Measurements from ENCODE around the gene LRRC15.

The LRRC15 gene

DNA sequence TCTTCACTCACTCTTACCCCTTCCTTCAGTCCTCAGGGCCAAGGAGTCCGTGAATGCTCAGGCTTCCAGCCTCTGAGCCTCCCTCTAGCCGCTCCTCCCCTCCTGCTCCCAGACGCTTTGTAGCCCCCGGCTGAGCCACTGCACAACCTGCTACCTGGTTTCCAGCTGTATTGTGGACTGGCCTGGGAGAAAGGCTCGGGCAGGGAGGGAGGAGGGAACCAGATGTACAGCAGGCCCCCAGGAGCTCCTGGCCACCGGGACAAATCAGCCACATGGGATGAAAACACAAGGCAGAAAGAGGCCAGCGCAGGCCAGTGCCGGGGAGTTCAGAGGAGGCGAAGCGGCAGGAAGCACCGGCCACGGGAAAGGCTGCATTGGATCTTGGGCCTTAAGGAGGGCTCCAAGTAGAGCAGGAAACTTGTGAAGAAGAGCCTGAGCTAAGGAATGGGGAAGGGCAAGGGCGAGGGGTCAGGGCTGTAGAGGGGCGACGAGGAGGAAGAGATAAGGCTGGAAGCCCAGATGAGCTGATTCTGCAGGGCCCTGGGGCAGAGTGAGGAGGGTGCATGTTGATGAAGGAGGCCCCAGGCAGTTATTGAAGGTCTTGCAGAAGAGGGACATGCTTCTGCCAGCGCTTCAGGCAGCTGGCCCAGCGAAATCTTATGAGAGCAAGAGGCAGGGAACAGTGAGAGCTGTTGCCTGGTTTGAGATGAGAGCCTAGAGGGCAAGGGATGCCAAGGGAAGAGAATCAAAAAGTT is 32.8 kb downstream of the LRRC15 start:
- Histone ChIP-seq H3K4me3 (ENCODE audit: low read depth, low read length, poor library complexity, severe bottlenecking) (no peak overlapping the region), H3K36me3 (ENCODE audit: insufficient read depth, low read length) (no peaks in the 10 kb centered on the region), H3K9me2 (ENCODE audit: low read depth, low read length) (no peaks in the 10 kb centered on the region), H3K9ac (ENCODE audit: low read length) (no peak overlapping the region), H3K4me2 (ENCODE audit: low read length) (no peak overlapping the region), H3K4me1 (ENCODE audit: insufficient read depth, low read length, severe bottlenecking) (peaks cover 4% of the 10 kb centered on the region), H2AFZ (ENCODE audit: low read length) (no peak overlapping the region), H3F3A (ENCODE audit: insufficient read depth, low read length) (no peaks in the 10 kb centered on the region), H3K27ac (ENCODE audit: low read depth, low read length, poor library complexity, severe bottlenecking) (no peak overlapping the region), H4K20me1 (ENCODE audit: insufficient read depth, low read length) (no peaks in the 10 kb centered on the region), H3K9me3 (ENCODE audit: low read length) (no peaks in the 10 kb centered on the region), H3K79me2 (ENCODE audit: insufficient read depth, low read length) (no peaks in the 10 kb centered on the region), H3K27me3 (ENCODE audit: insufficient read depth, low read length) (peaks cover 4% of the 10 kb centered on the region; the same call in 1 of the 2 replicates)
- TF ChIP-seq EZH2 (IDR thresholded peaks at IDR 0.05; ENCODE audit: borderline replicate concordance, low read length): no peak
- TF ChIP-seq, protein P1, sequence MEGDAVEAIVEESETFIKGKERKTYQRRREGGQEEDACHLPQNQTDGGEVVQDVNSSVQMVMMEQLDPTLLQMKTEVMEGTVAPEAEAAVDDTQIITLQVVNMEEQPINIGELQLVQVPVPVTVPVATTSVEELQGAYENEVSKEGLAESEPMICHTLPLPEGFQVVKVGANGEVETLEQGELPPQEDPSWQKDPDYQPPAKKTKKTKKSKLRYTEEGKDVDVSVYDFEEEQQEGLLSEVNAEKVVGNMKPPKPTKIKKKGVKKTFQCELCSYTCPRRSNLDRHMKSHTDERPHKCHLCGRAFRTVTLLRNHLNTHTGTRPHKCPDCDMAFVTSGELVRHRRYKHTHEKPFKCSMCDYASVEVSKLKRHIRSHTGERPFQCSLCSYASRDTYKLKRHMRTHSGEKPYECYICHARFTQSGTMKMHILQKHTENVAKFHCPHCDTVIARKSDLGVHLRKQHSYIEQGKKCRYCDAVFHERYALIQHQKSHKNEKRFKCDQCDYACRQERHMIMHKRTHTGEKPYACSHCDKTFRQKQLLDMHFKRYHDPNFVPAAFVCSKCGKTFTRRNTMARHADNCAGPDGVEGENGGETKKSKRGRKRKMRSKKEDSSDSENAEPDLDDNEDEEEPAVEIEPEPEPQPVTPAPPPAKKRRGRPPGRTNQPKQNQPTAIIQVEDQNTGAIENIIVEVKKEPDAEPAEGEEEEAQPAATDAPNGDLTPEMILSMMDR (IDR thresholded peaks at IDR 0.05; ENCODE audit: low read length): no peak

DNA sequence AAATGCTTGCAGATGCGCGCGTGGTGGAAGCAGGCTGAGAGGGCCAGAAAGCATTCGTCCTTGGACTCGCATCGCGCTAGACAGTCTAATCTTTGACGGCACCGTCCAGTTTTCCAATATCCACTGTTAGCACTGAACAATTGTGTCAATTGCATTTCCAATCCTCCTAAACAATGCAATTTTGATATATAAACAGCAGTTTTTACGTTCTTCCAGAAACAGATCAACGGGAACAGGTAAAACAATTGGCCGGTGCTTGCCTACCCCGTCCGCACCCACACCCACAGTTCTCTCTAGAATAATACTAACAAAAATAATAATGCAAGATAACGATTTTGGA is 35.6 kb downstream of the LRRC15 start:
- no peaks in the 10 kb centered on the region for H4K20me1 ChIP-seq (ENCODE audit: insufficient read depth, low read length)

DNA sequence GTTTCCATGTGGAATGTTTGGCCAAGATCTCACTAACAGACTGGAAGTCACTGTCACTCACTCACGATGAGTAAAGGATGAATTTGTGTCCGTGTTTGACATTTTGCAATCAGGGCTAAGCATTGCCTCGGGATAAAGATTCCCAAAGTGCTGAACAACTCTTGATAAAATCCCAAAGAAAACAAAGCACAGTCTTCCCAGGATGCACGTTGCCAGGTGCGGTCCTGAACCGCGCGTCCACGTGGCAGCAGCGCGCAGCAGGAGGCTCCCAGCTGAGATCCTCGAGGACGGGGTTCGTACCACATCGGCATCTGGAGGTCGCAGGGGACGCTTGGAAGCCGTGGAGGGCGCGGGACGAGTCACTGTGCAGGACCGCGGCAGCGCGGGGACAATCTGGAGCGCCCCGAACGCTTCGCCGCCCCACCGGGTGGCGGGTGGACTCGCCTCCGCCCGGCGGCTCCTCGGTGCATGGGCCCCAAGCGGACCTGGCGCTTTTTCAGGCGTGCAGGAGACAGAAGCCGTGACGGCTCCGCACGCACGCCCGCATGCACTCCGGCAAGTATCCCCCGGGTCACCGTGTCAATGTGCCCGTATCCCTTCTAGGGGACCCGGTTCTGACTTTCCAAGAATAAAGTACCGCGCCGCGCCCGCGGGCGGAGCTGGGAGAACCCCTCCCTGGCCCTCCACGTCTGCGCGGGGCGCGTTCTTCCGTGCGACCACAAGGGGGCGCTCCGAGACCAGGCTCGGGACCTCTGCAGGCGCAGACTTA is 36.1 kb downstream of the LRRC15 start:
- Histone ChIP-seq H3K9me2 (ENCODE audit: low read depth, low read length) (no peaks in the 10 kb centered on the region), H3K27me3 (ENCODE audit: insufficient read depth, low read length) (peaks cover 4% of the 10 kb centered on the region; the same call in 1 of the 2 replicates), H3K9ac (ENCODE audit: low read length) (no peak overlapping the region), H2AFZ (ENCODE audit: low read length) (no peak overlapping the region), H3K79me2 (ENCODE audit: insufficient read depth, low read length) (no peaks in the 10 kb centered on the region), H3K27ac (ENCODE audit: low read depth, low read length, poor library complexity, severe bottlenecking) (no peak overlapping the region), H4K20me1 (ENCODE audit: insufficient read depth, low read length) (no peaks in the 10 kb centered on the region), H3K4me2 (ENCODE audit: low read length) (peak overlapping the region; percentile 58), H3K4me1 (ENCODE audit: insufficient read depth, low read length, severe bottlenecking) (peaks cover 4% of the 10 kb centered on the region), H3F3A (ENCODE audit: insufficient read depth, low read length) (no peaks in the 10 kb centered on the region), H3K4me3 (ENCODE audit: low read depth, low read length, poor library complexity, severe bottlenecking) (peak overlapping the region; percentile 32), H3K36me3 (ENCODE audit: insufficient read depth, low read length) (no peaks in the 10 kb centered on the region), H3K9me3 (ENCODE audit: low read length) (no peaks in the 10 kb centered on the region)
- no peak for TF ChIP-seq EZH2 (IDR thresholded peaks at IDR 0.05; ENCODE audit: borderline replicate concordance, low read length)
- TF ChIP-seq, protein P1 (IDR thresholded peaks at IDR 0.05; ENCODE audit: low read length): peak; percentile 99

More for the DNA sequence above, 35.6 kb downstream of the LRRC15 start:
- Histone ChIP-seq H3K9ac (ENCODE audit: low read length) (no peak overlapping the region), H3K4me3 (ENCODE audit: low read depth, low read length, poor library complexity, severe bottlenecking) (no peak overlapping the region), H3K4me1 (ENCODE audit: insufficient read depth, low read length, severe bottlenecking) (peaks cover 4% of the 10 kb centered on the region), H3K9me2 (ENCODE audit: low read depth, low read length) (no peaks in the 10 kb centered on the region), H3K79me2 (ENCODE audit: insufficient read depth, low read length) (no peaks in the 10 kb centered on the region), H3K27ac (ENCODE audit: low read depth, low read length, poor library complexity, severe bottlenecking) (no peak overlapping the region), H3K27me3 (ENCODE audit: insufficient read depth, low read length) (peaks cover 4% of the 10 kb centered on the region; the same call in 1 of the 2 replicates), H3K9me3 (ENCODE audit: low read length) (no peaks in the 10 kb centered on the region), H2AFZ (ENCODE audit: low read length) (no peak overlapping the region), H3F3A (ENCODE audit: insufficient read depth, low read length) (no peaks in the 10 kb centered on the region), H3K36me3 (ENCODE audit: insufficient read depth, low read length) (no peaks in the 10 kb centered on the region), H3K4me2 (ENCODE audit: low read length) (peak overlapping the region; percentile 58)
- TF ChIP-seq, protein P1 (IDR thresholded peaks at IDR 0.05; ENCODE audit: low read length): no peak
- no peak for TF ChIP-seq EZH2 (IDR thresholded peaks at IDR 0.05; ENCODE audit: borderline replicate concordance, low read length)

All from OCI-LY1 (cell line).